ENCODE data around the gene DNAH3.

DNA sequence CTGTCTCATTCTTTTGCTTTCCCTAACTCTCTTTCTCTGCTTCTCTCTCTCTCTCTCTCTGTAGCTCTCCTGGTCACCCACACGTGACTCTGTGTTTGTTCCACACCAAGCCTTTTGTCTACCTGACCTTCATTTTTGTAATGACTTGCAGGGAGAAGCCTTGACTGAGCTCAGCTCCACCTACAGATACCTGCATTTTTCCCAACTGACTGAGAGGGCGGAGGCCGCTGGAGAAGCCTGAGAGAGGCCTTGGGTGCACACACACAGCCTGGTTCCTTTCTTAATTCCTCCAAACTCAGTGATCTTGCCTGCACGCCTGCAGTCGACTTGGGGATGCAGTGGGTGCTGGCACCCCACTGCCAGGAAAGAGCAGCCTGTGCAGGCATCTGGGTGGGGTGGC lies 181.3 kb downstream of the DNAH3 start:
- TF ChIP-seq, protein P1, sequence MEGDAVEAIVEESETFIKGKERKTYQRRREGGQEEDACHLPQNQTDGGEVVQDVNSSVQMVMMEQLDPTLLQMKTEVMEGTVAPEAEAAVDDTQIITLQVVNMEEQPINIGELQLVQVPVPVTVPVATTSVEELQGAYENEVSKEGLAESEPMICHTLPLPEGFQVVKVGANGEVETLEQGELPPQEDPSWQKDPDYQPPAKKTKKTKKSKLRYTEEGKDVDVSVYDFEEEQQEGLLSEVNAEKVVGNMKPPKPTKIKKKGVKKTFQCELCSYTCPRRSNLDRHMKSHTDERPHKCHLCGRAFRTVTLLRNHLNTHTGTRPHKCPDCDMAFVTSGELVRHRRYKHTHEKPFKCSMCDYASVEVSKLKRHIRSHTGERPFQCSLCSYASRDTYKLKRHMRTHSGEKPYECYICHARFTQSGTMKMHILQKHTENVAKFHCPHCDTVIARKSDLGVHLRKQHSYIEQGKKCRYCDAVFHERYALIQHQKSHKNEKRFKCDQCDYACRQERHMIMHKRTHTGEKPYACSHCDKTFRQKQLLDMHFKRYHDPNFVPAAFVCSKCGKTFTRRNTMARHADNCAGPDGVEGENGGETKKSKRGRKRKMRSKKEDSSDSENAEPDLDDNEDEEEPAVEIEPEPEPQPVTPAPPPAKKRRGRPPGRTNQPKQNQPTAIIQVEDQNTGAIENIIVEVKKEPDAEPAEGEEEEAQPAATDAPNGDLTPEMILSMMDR (IDR thresholded peaks at IDR 0.05 in 2 of 3, conservative IDR thresholded peaks at IDR 0.05 in 1 of 3; ENCODE audit: borderline replicate concordance in 1 of 3, insufficient read depth in 1 of 3, low read depth in 2 of 3, low read length in 2 of 3), result no peak
- no peak for TF ChIP-seq POLR2AphosphoS5 (IDR thresholded peaks at IDR 0.05; ENCODE audit: low read depth, low read length)
